AG09309 (cell line): Measurements from ENCODE around the gene SEPTIN6.
"Not testable (repeated sequence)": the region's sequence is repeated elsewhere in the genome, so short reads cannot be mapped to it uniquely, and the experiment has no call there.

Experiments
- DNase-seq: peaks from one replicate; pipeline ENCODE4 v3.0.0-alpha.2; 2010; ENCODE audit warnings: low read depth
- H3K4me3 ChIP-seq: 2 replicates; pipeline ENCODE4 v1.5.1; 2011; ENCODE audit warnings: mild to moderate bottlenecking, low read depth, low read length, moderate library complexity; ENCODE audit not compliant: control insufficient read depth
- CTCF ChIP-seq: IDR thresholded peaks from 2 replicates; pipeline ENCODE4 v1.5.1; 2011; ENCODE audit warnings: mild to moderate bottlenecking, low read depth, low read length, inconsistent platforms; ENCODE audit not compliant: insufficient read depth, control insufficient read depth; ENCODE audit errors: missing control alignments

The SEPTIN6 gene

GRCh38 chrX:119673336-119673735 lies 19.6 kb downstream of the SEPTIN6 start:
- no peak for TF ChIP-seq CTCF
- DNase-seq, result no peak
- H3K4me3 ChIP-seq, result no peak overlapping the region

- H3K4me3 ChIP-seq, result no peak overlapping the region
- no peak for TF ChIP-seq CTCF
- no peak for DNase-seq
Measured at GRCh38 chrX:119672426-119672825, 20.5 kb downstream of the SEPTIN6 start.

- no peak for TF ChIP-seq CTCF
- DNase-seq, result no peak
Measured at GRCh38 chrX:119669424-119670037, 23.4 kb downstream of the SEPTIN6 start.

GRCh38 chrX:119667111-119667878 lies 25.7 kb downstream of the SEPTIN6 start:
- TF ChIP-seq CTCF, result no peak
- no peak overlapping the region for H3K4me3 ChIP-seq
- no peak for DNase-seq

More at GRCh38 chrX:119669424-119670037, 23.4 kb downstream of the SEPTIN6 start:
- no peak overlapping the region for H3K4me3 ChIP-seq

GRCh38 chrX:119664877-119665276 lies 28.1 kb downstream of the SEPTIN6 start:
- not testable (repeated sequence) for H3K4me3 ChIP-seq, DNase-seq

- no peak overlapping the region for H3K4me3 ChIP-seq
- no peak for DNase-seq
- TF ChIP-seq CTCF, result no peak
Measured at GRCh38 chrX:119661486-119661885, 31.5 kb downstream of the SEPTIN6 start.

GRCh38 chrX:119659522-119659921 lies 33.4 kb downstream of the SEPTIN6 start:
- TF ChIP-seq CTCF, result no peak
- H3K4me3 ChIP-seq, result no peak overlapping the region
- no peak for DNase-seq
